Naive B cell (primary cell): ENCODE results near the gene ENAH. TPM values are rescaled to one million over a fixed set of nuclear protein-coding genes. Genes with fewer than 3 reads are reported as not detected.
"Not testable (repeated sequence)": the region's sequence is repeated elsewhere in the genome, so short reads cannot be mapped to it uniquely, and the experiment has no call there.

ENCODE experiments used
- ATAC-seq, 2 donors: fragments of 150-1000 bp; cut with Tn5 transposase; 2 replicates each; pipeline ENCODE4 v1.10.0; 2021; ENCODE audit warnings: low read depth in 2 of 2, mild to moderate bottlenecking in 2 of 2, moderate library complexity in 2 of 2
- DNase-seq: peaks from one replicate; pipeline ENCODE4 v3.0.0; 2022
- H3K27ac Mint-ChIP-seq, 6 donors: one replicate each; pipeline ENCODE4 v1.8.0; 2020 to 2022; ENCODE audit warnings: mild to moderate bottlenecking in 6 of 6, mixed read lengths in 6 of 6, moderate library complexity in 5 of 6, inconsistent platforms in 2 of 6
- H3K27me3 Mint-ChIP-seq, 3 donors: one replicate each; pipeline ENCODE4 v1.8.0; 2021 to 2022; ENCODE audit warnings: mixed read lengths in 3 of 3, mild to moderate bottlenecking in 1 of 3
- H3K36me3 Mint-ChIP-seq, 2 donors: one replicate each; pipeline ENCODE4 v1.8.0; 2020 to 2022; ENCODE audit warnings: mixed read lengths in 2 of 2, inconsistent platforms in 1 of 2, mild to moderate bottlenecking in 1 of 2
- H3K4me1 Mint-ChIP-seq, 3 donors: one replicate each; pipeline ENCODE4 v1.8.0; 2020 to 2022; ENCODE audit warnings: mixed read lengths in 3 of 3, inconsistent platforms in 1 of 3, mild to moderate bottlenecking in 1 of 3, moderate library complexity in 1 of 3
- H3K4me3 Mint-ChIP-seq, 8 donors: one replicate each; pipeline ENCODE4 v1.8.0; 2020 to 2022; ENCODE audit warnings: mild to moderate bottlenecking in 8 of 8, mixed read lengths in 8 of 8, moderate library complexity in 8 of 8, inconsistent platforms in 2 of 8
- H3K9me3 Mint-ChIP-seq, 7 donors: one replicate each; pipeline ENCODE4 v1.8.0; 2020 to 2022; ENCODE audit warnings: mixed read lengths in 7 of 7, mild to moderate bottlenecking in 5 of 7, inconsistent platforms in 2 of 7, moderate library complexity in 1 of 7
- polyA plus RNA-seq, 6 donors: library from polyadenylated mRNA; unstranded; fragments of 300-500 nt; fragmentation: Illumina TruSeq; gene quantifications; one replicate each; pipeline ENCODE4 v1.2.3, GENCODE V29; 2021; ENCODE audit warnings: low read depth in 6 of 6

ENAH gene
- polyA plus RNA-seq, 6 donors from 2014 or later = 0.23 to 3.6 (median 2.0) TPM

- peak overlapping the region in 5 of 6 donors; percentile 47 to 97 (median 88) for H3K27ac Mint-ChIP-seq
- H3K27me3 Mint-ChIP-seq = no peaks in the 10 kb centered on the region
- no peaks in the 10 kb centered on the region for H3K9me3 Mint-ChIP-seq
- H3K4me1 Mint-ChIP-seq = peaks cover 12 to 29% (median 17%) of the 10 kb centered on the region in 3 donors
- peak in 1 of 2 donors; percentile 1 for ATAC-seq
- peak; percentile 2 for DNase-seq
- H3K36me3 Mint-ChIP-seq = peaks cover 0 to 10% of the 10 kb centered on the region in 2 donors
- H3K4me3 Mint-ChIP-seq = peak overlapping the region; percentile 88 to 99 (median 97)
These were observed 823 bp downstream of the ENAH start for GRCh38 chr1:225651872-225652728.

DNA sequence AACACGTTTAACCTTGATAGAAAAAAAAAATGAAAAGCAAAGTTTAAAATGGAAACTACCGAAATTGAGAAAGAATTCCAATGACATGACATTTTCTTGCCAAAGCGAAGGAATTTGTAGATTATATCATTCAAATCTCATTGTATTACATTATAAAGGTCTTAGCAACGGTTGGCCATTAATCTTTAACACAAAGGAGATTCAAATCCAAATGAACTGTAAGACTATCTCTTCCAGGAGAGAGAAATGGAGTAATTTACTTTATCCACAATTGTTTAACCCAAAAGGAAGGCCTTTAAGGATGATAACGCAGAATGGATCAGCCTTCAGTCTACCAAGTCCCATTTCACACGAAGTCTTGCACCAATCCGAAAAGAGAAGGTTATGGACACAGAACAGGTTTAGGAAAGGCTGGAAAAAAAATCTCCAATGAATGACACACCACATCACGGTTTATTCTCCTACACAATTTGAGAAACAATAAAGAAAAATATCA is 1.5 kb downstream of the ENAH start:
- no peaks in the 10 kb centered on the region for H3K9me3 Mint-ChIP-seq
- ATAC-seq = no peak
- no peak for DNase-seq
- peaks cover 0 to 10% of the 10 kb centered on the region in 2 donors for H3K36me3 Mint-ChIP-seq
- peak overlapping the region; percentile 88 to 99 (median 97) for H3K4me3 Mint-ChIP-seq
- H3K27me3 Mint-ChIP-seq = no peaks in the 10 kb centered on the region
- H3K4me1 Mint-ChIP-seq = peaks cover 12 to 29% (median 17%) of the 10 kb centered on the region in 3 donors
- H3K27ac Mint-ChIP-seq = peak overlapping the region in 1 of 6 donors; percentile 88

DNA sequence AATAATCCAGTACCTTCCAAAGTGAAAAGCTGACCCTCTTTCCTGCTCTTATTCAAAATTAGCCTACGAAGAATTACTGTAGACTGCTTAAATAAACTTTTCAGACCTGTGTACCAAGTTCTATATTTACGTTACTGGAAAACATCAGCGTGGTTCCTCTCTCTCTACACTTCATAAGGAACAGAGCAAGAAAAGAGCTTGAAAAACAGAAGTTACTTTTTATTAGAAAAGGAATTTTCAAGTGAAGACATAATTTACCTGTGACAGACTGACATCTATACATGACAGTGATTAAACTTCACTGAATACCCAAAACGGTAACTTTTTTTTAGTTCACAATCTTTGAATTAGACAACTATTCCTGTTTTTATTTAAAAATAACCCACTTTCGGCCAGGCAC is 2.7 kb downstream of the ENAH start:
- Mint-ChIP-seq H3K27me3 (no peaks in the 10 kb centered on the region), H3K36me3 (peaks cover 0 to 10% of the 10 kb centered on the region in 2 donors), H3K27ac (no peak overlapping the region), H3K9me3 (no peaks in the 10 kb centered on the region), H3K4me1 (peaks cover 12 to 27% (median 17%) of the 10 kb centered on the region in 3 donors), H3K4me3 (peak overlapping the region in 1 of 8 donors; percentile 5)
- no peak for DNase-seq
- ATAC-seq = no peak

- Mint-ChIP-seq H3K4me1 (peaks cover 3 to 8% (median 5%) of the 10 kb centered on the region in 3 donors), H3K4me3 (no peak overlapping the region), H3K36me3 (peaks cover 0 to 8% of the 10 kb centered on the region in 2 donors), H3K27ac (no peak overlapping the region), H3K9me3 (peaks cover 0 to 2% (median 0%) of the 10 kb centered on the region in 7 donors), H3K27me3 (no peaks in the 10 kb centered on the region)
- ATAC-seq (no peak), DNase-seq (no peak)
These were observed 7.6 kb downstream of the ENAH start for GRCh38 chr1:225645194-225645895.

- DNase-seq (no peak), ATAC-seq (no peak)
- no peak overlapping the region for H3K27ac Mint-ChIP-seq
- H3K36me3 Mint-ChIP-seq = peaks cover 0 to 8% of the 10 kb centered on the region in 2 donors
- H3K4me1 Mint-ChIP-seq = peaks cover 0 to 8% (median 5%) of the 10 kb centered on the region in 3 donors
- no peak overlapping the region for H3K4me3 Mint-ChIP-seq
- H3K27me3 Mint-ChIP-seq = no peaks in the 10 kb centered on the region
- H3K9me3 Mint-ChIP-seq = peaks cover 0 to 2% (median 0%) of the 10 kb centered on the region in 7 donors
These were observed 8.3 kb downstream of the ENAH start for GRCh38 chr1:225644666-225645065.

- H3K4me1 Mint-ChIP-seq = peaks cover 0 to 8% (median 5%) of the 10 kb centered on the region in 3 donors
- H3K27ac Mint-ChIP-seq = no peak overlapping the region
- DNase-seq = no peak
- no peak overlapping the region for H3K4me3 Mint-ChIP-seq
- no peaks in the 10 kb centered on the region for H3K27me3 Mint-ChIP-seq
- H3K9me3 Mint-ChIP-seq = peaks cover 0 to 2% (median 0%) of the 10 kb centered on the region in 7 donors
- peaks cover 7 to 8% of the 10 kb centered on the region in 2 donors for H3K36me3 Mint-ChIP-seq
- no peak for ATAC-seq
These were observed 10.7 kb downstream of the ENAH start for GRCh38 chr1:225642177-225642576.

DNA sequence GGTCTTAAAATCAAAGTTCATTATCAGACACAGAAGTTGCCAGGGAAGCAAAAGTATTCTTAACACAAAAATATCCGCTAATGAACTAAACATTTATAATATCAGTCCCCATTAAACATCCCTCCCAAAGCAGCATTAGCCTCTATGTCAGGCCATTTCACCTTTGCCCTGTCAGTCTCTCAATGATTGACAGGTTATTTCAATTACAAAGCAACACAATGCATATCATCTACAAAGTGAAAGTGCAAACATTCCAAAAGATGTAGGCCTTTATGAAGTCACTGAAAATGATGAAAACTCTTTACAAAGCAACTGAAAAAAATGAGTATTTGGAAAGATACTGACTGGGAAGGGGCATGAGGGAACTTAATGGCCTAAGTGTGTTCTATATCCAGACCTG is 14.1 kb downstream of the ENAH start:
- Mint-ChIP-seq H3K36me3 (peaks cover 12 to 16% of the 10 kb centered on the region in 2 donors), H3K27ac (no peak overlapping the region), H3K27me3 (no peaks in the 10 kb centered on the region), H3K9me3 (peaks cover 0 to 4% (median 0%) of the 10 kb centered on the region in 7 donors), H3K4me3 (no peak overlapping the region), H3K4me1 (peaks cover 0 to 10% (median 8%) of the 10 kb centered on the region in 3 donors)
- ATAC-seq = no peak
- DNase-seq = no peak

DNA sequence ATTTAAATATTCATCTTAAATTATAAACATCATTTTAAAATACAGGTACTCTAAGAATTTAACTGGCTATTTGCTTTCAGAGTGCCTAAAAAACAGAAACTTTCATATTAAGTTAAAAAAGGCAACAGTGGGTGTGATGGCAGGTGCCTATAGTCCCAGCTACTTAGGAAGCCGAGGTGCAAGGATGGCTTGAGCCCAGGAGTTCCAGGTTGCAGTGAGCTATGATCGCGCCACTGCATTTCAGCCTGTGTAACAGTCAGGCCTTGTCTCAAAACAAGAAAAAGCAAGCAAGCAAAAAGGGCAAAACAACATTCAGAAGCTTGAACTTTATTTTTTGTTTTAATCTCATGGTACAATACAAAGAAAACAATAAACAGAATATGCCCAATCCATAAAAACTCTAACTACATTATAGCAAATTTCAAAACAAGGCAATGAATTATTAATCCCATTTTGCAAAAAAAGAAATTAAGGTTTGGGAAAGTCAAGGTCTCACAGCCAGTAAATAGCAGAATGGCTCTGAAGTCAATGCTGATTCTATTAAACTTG is 15.2 kb downstream of the ENAH start:
- DNase-seq = no peak
- no peak overlapping the region for H3K4me3 Mint-ChIP-seq
- no peaks in the 10 kb centered on the region for H3K27me3 Mint-ChIP-seq
- peaks cover 0 to 2% (median 0%) of the 10 kb centered on the region in 7 donors for H3K9me3 Mint-ChIP-seq
- peaks cover 0 to 10% (median 4%) of the 10 kb centered on the region in 3 donors for H3K4me1 Mint-ChIP-seq
- H3K36me3 Mint-ChIP-seq = peaks cover 8 to 12% of the 10 kb centered on the region in 2 donors
- H3K27ac Mint-ChIP-seq = no peak overlapping the region
- ATAC-seq = no peak

DNA sequence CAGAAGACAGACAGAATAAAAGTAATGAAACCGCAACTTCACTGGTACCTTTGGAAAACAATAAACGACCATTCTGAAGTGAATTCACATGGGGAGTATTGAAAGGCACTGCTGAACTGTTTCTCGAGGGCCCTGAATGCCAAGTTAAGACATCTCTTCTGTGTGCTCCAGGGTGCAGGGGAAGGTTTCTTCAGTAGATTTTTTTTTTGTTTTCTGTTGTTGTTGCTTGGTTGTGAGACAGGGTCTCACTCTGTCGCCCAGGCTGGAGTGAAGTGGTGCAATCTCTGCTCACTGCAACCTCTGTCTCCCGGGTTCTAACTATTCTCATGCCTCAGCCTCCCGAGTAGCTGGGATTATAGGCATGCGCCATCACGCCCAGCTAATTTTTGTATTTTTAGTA is 15.9 kb downstream of the ENAH start:
- H3K4me1 Mint-ChIP-seq, DNase-seq, H3K4me3 Mint-ChIP-seq, ATAC-seq, H3K27ac Mint-ChIP-seq, H3K27me3 Mint-ChIP-seq, H3K9me3 Mint-ChIP-seq: not testable (repeated sequence)
- peaks cover 8 to 12% of the 10 kb centered on the region in 2 donors for H3K36me3 Mint-ChIP-seq

DNA sequence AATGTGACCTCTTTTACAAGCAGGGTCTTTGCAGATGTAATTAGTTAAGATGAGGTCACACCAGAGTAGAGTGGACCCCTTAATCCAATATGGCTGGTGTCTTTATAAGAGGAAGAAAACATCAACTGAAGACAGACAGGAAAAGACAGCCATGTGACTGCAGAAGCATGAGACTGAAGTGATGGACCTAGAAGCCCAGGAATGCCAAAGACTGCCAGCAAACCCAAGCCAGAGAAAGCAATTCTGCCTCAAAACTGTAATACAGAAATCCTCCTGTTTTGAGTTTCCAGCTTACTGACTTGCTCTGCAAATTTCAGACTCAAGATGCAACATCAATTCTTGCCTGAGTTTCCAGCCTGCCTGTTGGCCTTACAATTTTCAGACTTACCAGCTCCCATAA is 17.3 kb downstream of the ENAH start:
- Mint-ChIP-seq H3K27ac (no peak overlapping the region), H3K9me3 (peaks cover 0 to 2% (median 0%) of the 10 kb centered on the region in 7 donors), H3K4me3 (no peak overlapping the region), H3K36me3 (peaks cover 8 to 12% of the 10 kb centered on the region in 2 donors), H3K4me1 (peaks cover 0 to 5% (median 0%) of the 10 kb centered on the region in 3 donors), H3K27me3 (no peaks in the 10 kb centered on the region)
- ATAC-seq (no peak), DNase-seq (no peak)

- not testable (repeated sequence) for H3K27me3 Mint-ChIP-seq, DNase-seq, H3K4me1 Mint-ChIP-seq, H3K27ac Mint-ChIP-seq, ATAC-seq, H3K9me3 Mint-ChIP-seq, H3K4me3 Mint-ChIP-seq, H3K36me3 Mint-ChIP-seq
These were observed 20.1 kb downstream of the ENAH start for GRCh38 chr1:225632836-225633235.

DNA sequence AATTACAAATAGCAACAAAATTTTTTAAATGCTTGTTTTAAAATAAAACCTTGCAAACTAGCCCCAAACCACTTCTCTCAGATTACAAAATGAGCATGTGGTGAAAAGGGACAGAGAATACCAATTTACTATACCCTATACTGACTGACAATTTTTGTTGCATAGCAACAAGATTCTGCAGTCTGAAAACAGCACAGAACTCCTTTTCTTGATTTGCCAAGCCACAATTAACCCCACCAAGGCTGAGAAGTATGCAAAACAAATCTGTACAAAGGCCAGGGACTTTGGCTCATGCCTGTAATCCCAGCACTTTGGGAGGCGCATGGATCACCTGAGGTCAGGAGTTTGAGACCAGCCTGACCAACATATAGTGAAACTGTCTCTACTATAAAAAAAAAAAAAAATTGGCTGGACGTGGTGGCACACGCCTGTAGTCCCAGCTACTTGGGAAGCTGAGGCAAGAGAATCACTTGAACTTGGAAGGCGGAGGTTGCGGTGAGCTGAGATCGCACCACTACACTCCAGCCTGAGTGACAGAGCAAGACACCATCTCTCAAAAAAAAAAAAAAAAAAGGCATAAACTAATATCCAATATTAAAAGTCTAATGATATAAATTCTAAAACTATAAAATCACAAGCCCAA is 21.8 kb downstream of the ENAH start:
- H3K36me3 Mint-ChIP-seq = no peaks in the 10 kb centered on the region
- H3K27me3 Mint-ChIP-seq = no peaks in the 10 kb centered on the region
- no peak for ATAC-seq
- H3K9me3 Mint-ChIP-seq = no peaks in the 10 kb centered on the region
- no peak overlapping the region for H3K4me3 Mint-ChIP-seq
- no peak for DNase-seq
- no peak overlapping the region for H3K27ac Mint-ChIP-seq
- H3K4me1 Mint-ChIP-seq = peaks cover 0 to 6% (median 0%) of the 10 kb centered on the region in 3 donors

- ATAC-seq (no peak), DNase-seq (no peak)
- Mint-ChIP-seq H3K27ac (no peak overlapping the region), H3K4me3 (no peak overlapping the region), H3K4me1 (peaks cover 0 to 6% (median 0%) of the 10 kb centered on the region in 3 donors), H3K9me3 (no peaks in the 10 kb centered on the region), H3K36me3 (no peaks in the 10 kb centered on the region), H3K27me3 (no peaks in the 10 kb centered on the region)
These were observed 23.4 kb downstream of the ENAH start for GRCh38 chr1:225629483-225629882.
